Esophagus (tissue), 2 donors: Measurements from ENCODE around the gene GBA2. TPM values are rescaled to one million over a fixed set of nuclear protein-coding genes. Genes with fewer than 3 reads are reported as not detected.

Source experiments
- H3K27ac ChIP-seq, 2 donors: one replicate each; pipeline ENCODE4 v1.5.1; 2013; ENCODE audit warnings: low read depth in 2 of 2, mild to moderate bottlenecking in 2 of 2, inconsistent platforms in 1 of 2, low read length in 1 of 2, moderate library complexity in 1 of 2
- H3K27me3 ChIP-seq, 2 donors: one replicate each; pipeline ENCODE4 v1.6.1; 2013; ENCODE audit warnings: low read length in 2 of 2, control low read depth in 1 of 2, mild to moderate bottlenecking in 1 of 2; ENCODE audit not compliant: insufficient read depth in 2 of 2, control insufficient read depth in 1 of 2
- H3K36me3 ChIP-seq, 2 donors: one replicate each; pipeline ENCODE4 v1.6.1; 2013; ENCODE audit warnings: low read length in 1 of 2; ENCODE audit not compliant: control insufficient read depth in 2 of 2, insufficient read depth in 2 of 2
- H3K4me1 ChIP-seq, 2 donors: one replicate each; pipeline ENCODE4 v1.6.1; 2013; ENCODE audit warnings: low read length in 1 of 2; ENCODE audit not compliant: control insufficient read depth in 2 of 2, insufficient read depth in 2 of 2
- H3K4me3 ChIP-seq, 2 donors: one replicate each; pipeline ENCODE4 v1.5.1; 2013; ENCODE audit warnings: low read length in 2 of 2, mild to moderate bottlenecking in 2 of 2, low read depth in 1 of 2, moderate library complexity in 1 of 2
- H3K9me3 ChIP-seq, 2 donors: one replicate each; pipeline ENCODE4 v1.6.1; 2013; ENCODE audit warnings: mild to moderate bottlenecking in 2 of 2, low read depth in 1 of 2, low read length in 1 of 2, moderate library complexity in 1 of 2; ENCODE audit not compliant: control insufficient read depth in 2 of 2, insufficient read depth in 1 of 2
- WGBS, 2 donors: extraction: QIAGEN DNeasy Blood & Tissue Kit; methylation state at CpG; one replicate each; pipeline ENCODE4 v1.1.7; 2013; 5-methylcytosine and 5-hydroxymethylcytosine counted together
- polyA plus RNA-seq, 2 donors: library from polyadenylated mRNA; stranded (reverse); fragments of 200-250 nt; gene quantifications; one replicate each; pipeline ENCODE4 v1.2.3, GENCODE V29; 2013
- donor health status: healthy with polysubstance abuse.
- donor health status: Bipolar disorder and iron deficiency.

GBA2 gene
- polyA plus RNA-seq, 2 donors: 26.7 to 45.8 TPM

GRCh38 chr9:35769763-35770162 is 20.7 kb upstream of the GBA2 start:
- H3K27me3 ChIP-seq: no peaks in the 10 kb centered on the region
- H3K36me3 ChIP-seq: no peaks in the 10 kb centered on the region
- H3K4me1 ChIP-seq: no peaks in the 10 kb centered on the region
- no peak overlapping the region for H3K27ac ChIP-seq
- no peak overlapping the region for H3K4me3 ChIP-seq
- 97 to 98% methylated on average over 1 of the region's 1 CpG for WGBS, 2 donors
- no peaks in the 10 kb centered on the region for H3K9me3 ChIP-seq

GRCh38 chr9:35767458-35767857 is 18.4 kb upstream of the GBA2 start:
- no peak overlapping the region for H3K4me3 ChIP-seq
- H3K27me3 ChIP-seq: no peaks in the 10 kb centered on the region
- 74 to 87% methylated on average over 1 of the region's 1 CpG for WGBS, 2 donors
- H3K9me3 ChIP-seq: no peaks in the 10 kb centered on the region
- H3K4me1 ChIP-seq: no peaks in the 10 kb centered on the region
- no peaks in the 10 kb centered on the region for H3K36me3 ChIP-seq
- no peak overlapping the region for H3K27ac ChIP-seq

GRCh38 chr9:35766997-35767396 is 18.0 kb upstream of the GBA2 start:
- Histone ChIP-seq H3K27ac (no peak overlapping the region), H3K27me3 (no peaks in the 10 kb centered on the region), H3K4me3 (no peak overlapping the region), H3K4me1 (no peaks in the 10 kb centered on the region), H3K36me3 (no peaks in the 10 kb centered on the region), H3K9me3 (no peaks in the 10 kb centered on the region)
- 91 to 92% methylated on average over 2 of the region's 2 CpGs for WGBS, 2 donors

- no peaks in the 10 kb centered on the region for H3K4me1 ChIP-seq
- peaks cover 0 to 2% of the 10 kb centered on the region in 2 donors for H3K36me3 ChIP-seq
- no peaks in the 10 kb centered on the region for H3K9me3 ChIP-seq
- H3K27ac ChIP-seq: no peak overlapping the region
- H3K4me3 ChIP-seq: no peak overlapping the region
- no peaks in the 10 kb centered on the region for H3K27me3 ChIP-seq
- WGBS, 2 donors: 95 to 100% methylated on average over 1 of the region's 1 CpG
Observed at GRCh38 chr9:35763803-35764202, 14.8 kb upstream of the GBA2 start.

- Histone ChIP-seq H3K4me1 (no peaks in the 10 kb centered on the region), H3K9me3 (no peaks in the 10 kb centered on the region), H3K27ac (no peak overlapping the region), H3K36me3 (peaks cover 0 to 2% of the 10 kb centered on the region in 2 donors), H3K27me3 (no peaks in the 10 kb centered on the region), H3K4me3 (no peak overlapping the region)
- 46 to 72% methylated on average over 2 of the region's 2 CpGs for WGBS, 2 donors
Observed at GRCh38 chr9:35763181-35763580, 14.2 kb upstream of the GBA2 start.

- H3K36me3 ChIP-seq: peaks cover 0 to 2% of the 10 kb centered on the region in 2 donors
Observed at GRCh38 chr9:35760651-35761050, 11.6 kb upstream of the GBA2 start.

GRCh38 chr9:35759795-35760194 is 10.8 kb upstream of the GBA2 start:
- Histone ChIP-seq H3K4me1 (peaks cover 0 to 11% of the 10 kb centered on the region in 2 donors), H3K36me3 (peaks cover 0 to 2% of the 10 kb centered on the region in 2 donors), H3K9me3 (no peaks in the 10 kb centered on the region), H3K27ac (no peak overlapping the region), H3K27me3 (no peaks in the 10 kb centered on the region), H3K4me3 (no peak overlapping the region)
- WGBS, 2 donors: 94 to 95% methylated on average over 4 of the region's 4 CpGs

More at GRCh38 chr9:35760651-35761050, 11.6 kb upstream of the GBA2 start:
- Histone ChIP-seq H3K4me1 (peaks cover 0 to 11% of the 10 kb centered on the region in 2 donors), H3K4me3 (no peak overlapping the region), H3K27ac (no peak overlapping the region), H3K27me3 (no peaks in the 10 kb centered on the region), H3K9me3 (no peaks in the 10 kb centered on the region)
- 63 to 76% methylated on average over 2 of the region's 2 CpGs for WGBS, 2 donors

- 55 to 67% methylated on average over 3 of the region's 3 CpGs for WGBS, 2 donors
- H3K9me3 ChIP-seq: no peaks in the 10 kb centered on the region
- H3K36me3 ChIP-seq: peaks cover 3 to 8% of the 10 kb centered on the region in 2 donors
- H3K27me3 ChIP-seq: no peaks in the 10 kb centered on the region
- no peak overlapping the region for H3K4me3 ChIP-seq
- no peak overlapping the region for H3K27ac ChIP-seq
- peaks cover 0 to 11% of the 10 kb centered on the region in 2 donors for H3K4me1 ChIP-seq
Observed at GRCh38 chr9:35758475-35759050, 9.5 kb upstream of the GBA2 start.

- H3K27ac ChIP-seq: no peak overlapping the region
- H3K9me3 ChIP-seq: no peaks in the 10 kb centered on the region
- peaks cover 0 to 11% of the 10 kb centered on the region in 2 donors for H3K4me1 ChIP-seq
- no peak overlapping the region for H3K4me3 ChIP-seq
- H3K27me3 ChIP-seq: no peaks in the 10 kb centered on the region
- H3K36me3 ChIP-seq: peaks cover 6 to 14% of the 10 kb centered on the region in 2 donors
Observed at GRCh38 chr9:35757892-35758275, 8.9 kb upstream of the GBA2 start.

GRCh38 chr9:35757226-35757891 is 8.3 kb upstream of the GBA2 start:
- 3 to 4% methylated on average over 20 of the region's 20 CpGs for WGBS, 2 donors
- H3K9me3 ChIP-seq: no peaks in the 10 kb centered on the region
- peak overlapping the region; percentile 43 to 51 for H3K4me3 ChIP-seq
- peak overlapping the region; percentile 74 to 82 for H3K27ac ChIP-seq
- peaks cover 9 to 19% of the 10 kb centered on the region in 2 donors for H3K36me3 ChIP-seq
- no peaks in the 10 kb centered on the region for H3K27me3 ChIP-seq
- peaks cover 0 to 11% of the 10 kb centered on the region in 2 donors for H3K4me1 ChIP-seq
